Activated CD8-positive, alpha-beta T cell treated with anti-CD3 and anti-CD28 coated beads for 36 hours (primary cell): Measurements from ENCODE around the gene MEIOB. TPM values are rescaled to one million over a fixed set of nuclear protein-coding genes. Genes with fewer than 3 reads are reported as not detected.

Source experiments
- ATAC-seq: fragments of 200-7000 bp; cut with Tn5 transposase; one replicate; pipeline ENCODE4 v1.10.0; 2021; ENCODE audit warnings: mild to moderate bottlenecking, moderate library complexity
- CTCF ChIA-PET: fragments of 350-600 bp; sonication (Branson Sonifier 250); formaldehyde crosslinking; loops from one replicate; lab custom pipeline; 2021; ENCODE audit warnings: antibody characterized with exemption; lab: Charles Lee
- POLR2A ChIA-PET: fragments of 350-600 bp; sonication (Branson Sonifier 250); formaldehyde crosslinking; loops from one replicate; lab custom pipeline; 2021; ENCODE audit warnings: antibody characterized with exemption; lab: Charles Lee
- DNase-seq: peaks from one replicate; pipeline ENCODE4 v3.0.0-alpha.2; 2020
- H3K27ac Mint-ChIP-seq: one replicate; pipeline ENCODE4 v1.8.0; 2021; ENCODE audit warnings: mild to moderate bottlenecking, mixed read lengths
- H3K27me3 Mint-ChIP-seq: one replicate; pipeline ENCODE4 v1.8.0; 2021; ENCODE audit warnings: mixed read lengths
- H3K36me3 Mint-ChIP-seq: one replicate; pipeline ENCODE4 v1.8.0; 2021; ENCODE audit warnings: low read depth, mixed read lengths
- H3K4me1 Mint-ChIP-seq: one replicate; pipeline ENCODE4 v1.8.0; 2021; ENCODE audit warnings: low read depth, mixed read lengths
- H3K4me3 Mint-ChIP-seq: one replicate; pipeline ENCODE4 v1.8.0; 2021; ENCODE audit warnings: mild to moderate bottlenecking, moderate library complexity, mixed read lengths
- H3K9me3 Mint-ChIP-seq: one replicate; pipeline ENCODE4 v1.8.0; 2021; ENCODE audit warnings: mixed read lengths
- CTCF ChIP-seq: fragments of 200-600 bp; IDR thresholded peaks from one replicate; pipeline ENCODE4 v1.8.0; 2022; ENCODE audit warnings: antibody characterized with exemption, mild to moderate bottlenecking
- intact Hi-C: fragments of 100-400 bp; cut with micrococcal nuclease; formaldehyde crosslinking; loops from one replicate; pipeline ENCODE4 v1.10.0; 2022
- total RNA-seq, 2 experiments: library from RNA; stranded (reverse); gene quantifications; one replicate each; pipeline ENCODE4 v1.2.3, GENCODE V29; 2021

MEIOB gene
- total RNA-seq, 2 experiments from 2014 or later, result 0.34 to 0.40 TPM

- no peak overlapping the region for H3K27ac Mint-ChIP-seq
- no peak overlapping the region for H3K4me3 Mint-ChIP-seq
- peaks cover 17% of the 10 kb centered on the region for H3K36me3 Mint-ChIP-seq
- ChIA-PET POLR2A (no interaction called here), CTCF (no interaction called here)
- peaks cover 13% of the 10 kb centered on the region for H3K4me1 Mint-ChIP-seq
- no peak for DNase-seq
- no peak for ATAC-seq
- no peaks in the 10 kb centered on the region for H3K27me3 Mint-ChIP-seq
- H3K9me3 Mint-ChIP-seq, result no peaks in the 10 kb centered on the region
- intact Hi-C loops, result no loop called here
- no peak for TF ChIP-seq CTCF
These were observed 54.7 kb downstream of the MEIOB start for GRCh38 chr16:1817276-1817589.

- POLR2A ChIA-PET, result no interaction called here
These were observed 55.3 kb downstream of the MEIOB start for GRCh38 chr16:1816396-1817275.

GRCh38 chr16:1815461-1815860, 56.5 kb downstream of the MEIOB start:
- TF ChIP-seq CTCF, result no peak
- DNase-seq (no peak), ATAC-seq (no peak)
- Mint-ChIP-seq H3K4me3 (no peak overlapping the region), H3K27me3 (no peaks in the 10 kb centered on the region), H3K36me3 (peaks cover 17% of the 10 kb centered on the region), H3K4me1 (peaks cover 13% of the 10 kb centered on the region), H3K27ac (peak overlapping the region; percentile 38), H3K9me3 (no peaks in the 10 kb centered on the region)
- ChIA-PET CTCF (no interaction called here), POLR2A (interaction anchor here (0.7 kb wide), 1 partner anchor 339 kb away, joined by 3 read pairs; no protein-coding TSS in a partner anchor)
- intact Hi-C loops, result no loop called here

More at GRCh38 chr16:1816396-1817275, 55.3 kb downstream of the MEIOB start:
- H3K36me3 Mint-ChIP-seq, result peaks cover 17% of the 10 kb centered on the region
- H3K27me3 Mint-ChIP-seq, result no peaks in the 10 kb centered on the region
- peaks cover 13% of the 10 kb centered on the region for H3K4me1 Mint-ChIP-seq
- no peak overlapping the region for H3K27ac Mint-ChIP-seq
- DNase-seq (no peak), ATAC-seq (no peak)
- no peak for TF ChIP-seq CTCF
- no peak overlapping the region for H3K4me3 Mint-ChIP-seq
- no peaks in the 10 kb centered on the region for H3K9me3 Mint-ChIP-seq
- intact Hi-C loops, result no loop called here
- CTCF ChIA-PET, result no interaction called here

GRCh38 chr16:1812732-1813163, 59.2 kb downstream of the MEIOB start:
- Mint-ChIP-seq H3K27me3 (no peaks in the 10 kb centered on the region), H3K4me1 (peaks cover 13% of the 10 kb centered on the region), H3K36me3 (peaks cover 15% of the 10 kb centered on the region), H3K4me3 (no peak overlapping the region), H3K27ac (peak overlapping the region; percentile 81), H3K9me3 (no peaks in the 10 kb centered on the region)
- POLR2A ChIA-PET, result interaction anchor here (1.1 kb wide), 1 partner anchor 30 kb away, joined by 4 read pairs; the partner anchor contains the start of gene NUBP2
- intact Hi-C loops, result no loop called here
- CTCF ChIA-PET, result interaction anchor here (0.6 to 1.7 kb wide), 5 partner anchors 32 to 195 kb away, joined by 3 read pairs; no protein-coding TSS in a partner anchor
- TF ChIP-seq CTCF, result peak; percentile 57
- peak; percentile 79 for DNase-seq
- peak; percentile 95 for ATAC-seq

- H3K27ac Mint-ChIP-seq, result no peak overlapping the region
- peaks cover 13% of the 10 kb centered on the region for H3K4me1 Mint-ChIP-seq
- no peaks in the 10 kb centered on the region for H3K27me3 Mint-ChIP-seq
- ChIA-PET POLR2A (interaction anchor here (1.2 to 1.3 kb wide), 2 partner anchors 14 to 20 kb away, joined by 3 read pairs; no protein-coding TSS in a partner anchor), CTCF (interaction anchor here (1.5 kb wide), 1 partner anchor 14 kb away, joined by 5 read pairs; no protein-coding TSS in a partner anchor)
- no peak overlapping the region for H3K4me3 Mint-ChIP-seq
- intact Hi-C loops, result no loop called here
- peaks cover 19% of the 10 kb centered on the region for H3K36me3 Mint-ChIP-seq
- no peak for DNase-seq
- TF ChIP-seq CTCF, result no peak
- H3K9me3 Mint-ChIP-seq, result no peaks in the 10 kb centered on the region
- no peak for ATAC-seq
These were observed 61.4 kb downstream of the MEIOB start for GRCh38 chr16:1810536-1810935.
